NCI-H1417 (cell line): Measurements from ENCODE around the gene OR7D4.
"Not testable (repeated sequence)": the region's sequence is repeated elsewhere in the genome, so short reads cannot be mapped to it uniquely, and the experiment has no call there.

Source experiments
- DNase-seq, 3 experiments: peaks; one replicate each; lab custom pipeline; 2025; lab: John Stamatoyannopoulos, UW

OR7D4 gene

DNA sequence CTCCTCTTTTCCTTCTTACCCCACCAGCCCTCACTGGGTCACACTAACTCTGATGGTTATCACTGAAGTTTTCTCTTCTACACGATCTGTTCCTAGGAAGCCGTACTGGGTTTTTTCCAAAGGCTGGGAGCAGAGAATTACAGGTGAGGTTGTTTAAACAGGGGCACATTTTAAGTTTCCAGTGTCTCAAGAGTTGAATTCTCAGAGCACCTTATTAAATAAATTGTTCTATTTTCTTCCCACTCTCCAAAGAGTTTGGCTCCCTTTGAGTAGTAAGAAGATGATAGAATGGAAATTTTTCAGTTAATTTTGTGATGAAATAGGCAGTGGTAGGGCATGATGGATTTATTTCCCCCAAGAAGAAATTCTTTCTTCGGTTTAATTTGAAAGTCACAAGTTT lies at the start of gene OR7D4:
Gene OR7D4, minus strand, starts transcription at position 101 of the 400 bp plus-strand sequence. CDS start 4,752 bp downstream, outside the sequence.
- no peak for DNase-seq

- no peak for DNase-seq
These were observed 31.8 kb upstream of the OR7D4 start for GRCh38 chr19:9251236-9251635.

- no peak for DNase-seq
These were observed 31.2 kb upstream of the OR7D4 start, which contains the start of gene OR7E24 for GRCh38 chr19:9250630-9251029. Gene OR7E24 (plus strand): TSS chr19:9250930. CDS start chr19:9251044, 114 bp downstream.

DNA sequence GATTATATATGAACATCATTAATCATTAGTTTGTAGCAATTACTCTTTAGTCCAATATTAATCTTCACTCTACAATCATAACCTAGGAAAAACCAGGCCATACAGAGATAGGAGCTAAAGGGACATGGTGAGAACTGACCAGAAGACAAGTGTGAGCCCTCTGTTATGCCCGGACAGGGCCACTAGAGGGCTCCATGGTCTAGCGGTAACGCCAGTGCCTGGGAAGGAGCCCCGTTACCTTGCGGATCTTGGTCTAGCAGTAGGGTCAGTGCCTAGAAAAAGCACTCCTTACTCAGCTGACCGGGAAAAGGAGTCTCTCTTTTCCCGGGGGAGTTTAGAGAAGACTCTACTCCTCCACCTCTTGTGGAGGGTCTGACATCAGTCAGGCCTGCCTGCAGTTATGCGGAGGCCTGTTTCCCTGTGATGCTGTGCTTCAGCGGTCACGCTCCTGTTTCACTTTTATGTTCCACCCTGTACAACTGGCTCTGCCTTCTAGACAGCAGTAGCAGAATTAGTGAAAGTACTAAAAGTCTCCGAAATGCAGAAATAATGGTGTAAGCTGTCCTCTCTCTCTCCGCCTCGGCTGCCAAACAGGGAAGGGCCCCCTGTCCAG lies 13.8 kb downstream of the OR7D4 start:
- DNase-seq, result peak; percentile 39 to 82 (median 76)

DNA sequence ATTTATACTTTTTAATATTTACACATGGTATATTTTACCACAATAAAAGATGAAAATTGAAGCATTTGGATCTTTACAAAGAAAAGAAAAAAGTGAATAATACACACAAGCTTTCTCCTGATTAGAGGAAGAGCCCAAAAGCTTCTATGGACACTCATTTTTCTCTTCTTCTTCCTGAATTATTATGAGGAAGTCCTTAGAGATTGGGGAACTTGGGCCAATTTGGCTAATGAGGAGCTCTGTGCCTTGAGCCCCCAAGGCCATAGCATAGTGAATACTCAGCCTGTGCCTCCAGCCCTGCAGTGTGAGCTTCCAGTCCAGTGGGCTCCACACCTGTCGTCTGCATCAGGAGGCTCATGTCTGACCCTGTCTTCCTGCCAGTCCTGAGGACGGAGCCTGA lies 21.3 kb downstream of the OR7D4 start:
- not testable (repeated sequence) for DNase-seq

- DNase-seq, result no peak
These were observed 29.9 kb downstream of the OR7D4 start for GRCh38 chr19:9189535-9189934.

- no peak for DNase-seq
These were observed 32.2 kb downstream of the OR7D4 start for GRCh38 chr19:9187191-9187590.

- no peak for DNase-seq
These were observed 36.4 kb downstream of the OR7D4 start for GRCh38 chr19:9183000-9183399.

- DNase-seq, result no peak
These were observed 40.5 kb downstream of the OR7D4 start, which contains the start of gene OR7D2 for GRCh38 chr19:9178901-9179300. Gene OR7D2 (plus strand): TSS chr19:9178979. CDS start chr19:9185782, 6,803 bp downstream.

DNA sequence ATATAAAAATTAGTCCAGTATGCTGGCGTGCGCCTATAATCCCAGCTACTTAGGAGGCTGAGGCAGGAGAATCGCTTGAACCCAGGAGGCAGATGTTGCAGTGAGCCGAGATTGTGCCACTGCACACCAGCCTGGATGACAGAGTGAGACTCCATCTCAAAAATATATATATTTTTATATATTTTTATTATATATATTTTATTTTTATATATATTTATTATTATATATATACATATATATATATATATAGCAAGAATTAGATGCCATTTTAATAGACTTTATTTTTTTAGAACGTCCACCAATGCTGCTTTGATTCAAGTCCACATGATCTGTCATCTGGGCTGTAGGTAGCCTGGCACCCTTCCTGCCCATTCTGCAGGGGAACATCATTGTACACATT lies 44.1 kb downstream of the OR7D4 start:
- no peak for DNase-seq

DNA sequence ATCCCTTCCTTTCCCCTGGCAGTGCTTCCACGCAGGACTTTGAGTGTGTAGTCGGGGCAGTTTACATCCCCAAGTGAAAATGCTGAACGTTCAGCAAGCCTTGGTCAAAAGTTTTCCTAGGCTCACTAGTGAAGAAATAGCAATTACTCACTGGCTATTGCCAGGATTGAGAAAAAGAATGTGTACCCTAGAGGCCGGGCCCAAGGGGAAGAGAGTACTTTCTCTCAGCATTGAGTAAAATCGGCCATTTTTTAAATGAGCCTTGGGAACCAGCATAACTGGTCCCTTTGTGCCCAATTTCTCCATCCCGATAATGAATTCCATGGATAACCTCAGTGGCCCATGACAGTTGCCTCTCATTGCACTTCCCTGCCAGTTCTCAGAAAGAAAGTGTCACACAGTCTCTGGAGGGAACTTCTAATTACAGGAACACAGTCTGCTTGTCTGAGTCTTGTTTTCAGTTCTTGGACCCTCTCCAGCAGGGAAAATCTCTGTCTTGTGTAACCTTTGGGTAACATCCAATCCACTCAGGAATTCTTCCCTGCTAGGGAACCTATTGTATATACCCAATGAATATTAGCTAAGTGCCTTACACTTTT lies 47.9 kb downstream of the OR7D4 start:
- no peak for DNase-seq

- DNase-seq, result no peak
These were observed 52.5 kb downstream of the OR7D4 start for GRCh38 chr19:9166846-9167245.

DNA sequence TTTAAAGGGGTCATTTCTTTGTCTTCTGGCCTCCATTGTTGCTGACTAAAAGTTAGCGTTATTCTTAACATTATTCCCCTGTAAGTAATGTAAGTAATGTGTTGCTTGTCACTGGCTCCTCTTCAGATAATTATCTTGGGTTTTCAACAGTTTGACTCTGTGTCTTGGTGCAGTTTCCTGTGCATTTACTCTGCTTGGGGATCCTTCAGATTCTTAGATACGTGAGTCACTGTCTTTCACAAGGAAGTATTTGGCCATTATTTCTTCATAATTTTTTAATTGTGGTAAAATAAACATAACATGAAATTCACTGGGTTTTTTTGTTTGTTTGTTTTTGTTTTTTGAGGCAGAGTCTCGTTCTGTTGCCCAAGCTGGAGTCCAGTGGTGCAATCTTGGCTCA lies 54.1 kb downstream of the OR7D4 start:
- no peak for DNase-seq

- no peak for DNase-seq
These were observed 58.0 kb downstream of the OR7D4 start for GRCh38 chr19:9161427-9161826.
